Mesenchymal stem cell (in vitro differentiated cells and primary cell): Measurements from ENCODE around the gene OR52A1.

Experiments
- DNase-seq: peaks from one replicate; pipeline ENCODE4 v3.0.0-alpha.2; 2013
- H2AFZ ChIP-seq: one replicate; pipeline ENCODE4 v1.6.1; 2013; ENCODE audit warnings: low read depth, mild to moderate bottlenecking, control low read depth, inconsistent platforms, low read length, moderate library complexity
- H2AK5ac ChIP-seq: 2 replicates; pipeline ENCODE4 v1.6.1; 2013; ENCODE audit warnings: low read length, moderate library complexity, mild to moderate bottlenecking, inconsistent platforms; ENCODE audit not compliant: severe bottlenecking
- H2BK120ac ChIP-seq: one replicate; pipeline ENCODE4 v1.6.1; 2013; ENCODE audit warnings: low read depth, mild to moderate bottlenecking, inconsistent platforms, low read length, moderate library complexity
- H2BK12ac ChIP-seq, 2 experiments: one replicate each; pipeline ENCODE4 v1.6.1; 2013; ENCODE audit warnings: inconsistent platforms in 2 of 2, low read length in 2 of 2, mild to moderate bottlenecking in 2 of 2, moderate library complexity in 2 of 2, control low read depth in 1 of 2
- H2BK15ac ChIP-seq: one replicate; pipeline ENCODE4 v1.6.1; 2013; ENCODE audit warnings: mild to moderate bottlenecking, low read depth, inconsistent platforms; ENCODE audit not compliant: poor library complexity, severe bottlenecking
- H2BK5ac ChIP-seq: 2 replicates; pipeline ENCODE4 v1.6.1; 2013; ENCODE audit warnings: low read depth, mild to moderate bottlenecking, low read length, control low read depth, inconsistent platforms; ENCODE audit not compliant: poor library complexity, severe bottlenecking
- H3K14ac ChIP-seq, 2 experiments: one replicate each; pipeline ENCODE4 v1.6.1; 2013; ENCODE audit warnings: inconsistent platforms in 2 of 2, low read length in 2 of 2, control low read depth in 1 of 2, mild to moderate bottlenecking in 1 of 2, moderate library complexity in 1 of 2
- H3K18ac ChIP-seq, 2 experiments: one replicate each; pipeline ENCODE4 v1.6.1; 2013; ENCODE audit warnings: inconsistent platforms in 2 of 2, low read length in 2 of 2, control low read depth in 1 of 2, low read depth in 1 of 2, mild to moderate bottlenecking in 1 of 2
- H3K23ac ChIP-seq, 2 experiments: one replicate each; pipeline ENCODE4 v1.6.1; 2013; ENCODE audit warnings: inconsistent platforms in 2 of 2, low read length in 2 of 2, mild to moderate bottlenecking in 2 of 2, moderate library complexity in 2 of 2, control low read depth in 1 of 2
- H3K27ac ChIP-seq: 2 replicates; pipeline ENCODE4 v1.5.1; 2013; ENCODE audit warnings: mild to moderate bottlenecking, moderate library complexity, low read length, control low read depth, inconsistent platforms; ENCODE audit not compliant: poor library complexity, severe bottlenecking
- H3K27me3 ChIP-seq, 2 experiments: 2 replicates each; pipeline versions ENCODE4 v1.6.1 to v1.7.0; 2013; ENCODE audit warnings: low read length in 2 of 2, mild to moderate bottlenecking in 2 of 2, moderate library complexity in 2 of 2, control low read depth in 1 of 2, inconsistent platforms in 1 of 2; ENCODE audit not compliant: control insufficient read depth in 1 of 2, insufficient read depth in 1 of 2
- H3K36me3 ChIP-seq, 2 experiments: 2 replicates each; pipeline versions ENCODE4 v1.6.1 to v1.7.0; 2013; ENCODE audit warnings: low read length in 2 of 2, control low read depth in 1 of 2, inconsistent platforms in 1 of 2, low read depth in 1 of 2, mild to moderate bottlenecking in 1 of 2; ENCODE audit not compliant: insufficient read depth in 2 of 2, control insufficient read depth in 1 of 2
- H3K4ac ChIP-seq, 2 experiments: one replicate each; pipeline ENCODE4 v1.6.1; 2013; ENCODE audit warnings: inconsistent platforms in 2 of 2, low read length in 2 of 2, mild to moderate bottlenecking in 2 of 2, moderate library complexity in 2 of 2, control low read depth in 1 of 2, low read depth in 1 of 2
- H3K4me1 ChIP-seq: 2 replicates; pipeline ENCODE4 v1.6.1; 2013; ENCODE audit warnings: low read depth, low read length, control low read depth; ENCODE audit not compliant: control insufficient read depth, insufficient read depth
- H3K4me2 ChIP-seq: 2 replicates; pipeline ENCODE4 v1.6.1; 2013; ENCODE audit warnings: low read length, mild to moderate bottlenecking, inconsistent platforms; ENCODE audit not compliant: poor library complexity, severe bottlenecking
- H3K4me3 ChIP-seq, 2 experiments: 2 replicates each; pipeline versions ENCODE4 v1.5.1 to v1.7.0; 2013; ENCODE audit warnings: low read length in 2 of 2, mild to moderate bottlenecking in 2 of 2, control low read depth in 1 of 2, low read depth in 1 of 2; ENCODE audit not compliant: insufficient read depth in 1 of 2
- H3K79me1 ChIP-seq: replicated peaks from 2 replicates; pipeline ENCODE4 v1.6.1; 2013; ENCODE audit warnings: mild to moderate bottlenecking, control low read depth, low read length, inconsistent platforms; ENCODE audit not compliant: poor library complexity, severe bottlenecking
- H3K9ac ChIP-seq: 2 replicates; pipeline ENCODE4 v1.7.0; 2013; ENCODE audit warnings: mild to moderate bottlenecking, low read length, moderate library complexity
- H3K9me3 ChIP-seq: 2 replicates; pipeline ENCODE4 v1.7.0; 2013; ENCODE audit warnings: mild to moderate bottlenecking, low read length; ENCODE audit not compliant: control insufficient read depth
- H4K8ac ChIP-seq: one replicate; pipeline ENCODE4 v1.6.1; 2013; ENCODE audit warnings: inconsistent platforms, mild to moderate bottlenecking, low read length, moderate library complexity
- H4K91ac ChIP-seq: one replicate; pipeline ENCODE4 v1.6.1; 2013; ENCODE audit warnings: mild to moderate bottlenecking, low read length, inconsistent platforms
- WGBS: methylation state at CpG from one replicate; pipeline ENCODE4 v1.1.7; 2013; ENCODE audit warnings: mixed read lengths; 5-methylcytosine and 5-hydroxymethylcytosine counted together

The OR52A1 gene

DNA sequence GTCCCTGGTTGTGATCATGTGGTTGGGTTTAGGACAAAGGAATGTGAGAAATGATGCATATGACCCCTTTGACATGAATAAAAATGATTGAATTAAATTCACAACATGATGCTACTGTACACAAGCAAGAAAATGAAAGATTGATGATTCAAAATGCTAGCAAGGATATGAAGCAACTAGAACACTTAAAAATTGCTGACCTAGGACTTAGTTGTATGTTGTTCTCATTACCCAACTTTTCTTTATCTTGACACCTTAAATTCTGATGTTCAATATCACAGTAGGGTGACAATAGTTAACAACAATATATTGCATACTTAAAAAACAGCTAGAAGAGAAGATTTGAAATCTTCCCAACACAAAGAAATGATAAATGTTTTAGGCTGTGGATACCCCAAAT, 37.0 kb downstream of the OR52A1 start:
- no peak overlapping the region for H4K8ac ChIP-seq
- no peaks in the 10 kb centered on the region for H3K4me1 ChIP-seq
- H2BK5ac ChIP-seq = no peak overlapping the region
- DNase-seq = no peak
- no peak overlapping the region for H2AK5ac ChIP-seq
- H3K14ac ChIP-seq = no peak overlapping the region
- no peak overlapping the region for H4K91ac ChIP-seq
- H3K4me2 ChIP-seq = no peak overlapping the region
- H3K9ac ChIP-seq = no peak overlapping the region
- H2BK12ac ChIP-seq = no peak overlapping the region
- no peak overlapping the region for H3K4me3 ChIP-seq
- H3K18ac ChIP-seq = no peak overlapping the region
- no peaks in the 10 kb centered on the region for H3K9me3 ChIP-seq
- no peaks in the 10 kb centered on the region for H3K27me3 ChIP-seq
- no peak overlapping the region for H3K23ac ChIP-seq
- no peak overlapping the region for H3K4ac ChIP-seq
- H2BK120ac ChIP-seq = no peak overlapping the region
- H3K27ac ChIP-seq = no peak overlapping the region
- no peaks in the 10 kb centered on the region for H3K79me1 ChIP-seq
- H3K36me3 ChIP-seq = no peaks in the 10 kb centered on the region
- H2BK15ac ChIP-seq = no peak overlapping the region
- no peak overlapping the region for H2AFZ ChIP-seq

DNA sequence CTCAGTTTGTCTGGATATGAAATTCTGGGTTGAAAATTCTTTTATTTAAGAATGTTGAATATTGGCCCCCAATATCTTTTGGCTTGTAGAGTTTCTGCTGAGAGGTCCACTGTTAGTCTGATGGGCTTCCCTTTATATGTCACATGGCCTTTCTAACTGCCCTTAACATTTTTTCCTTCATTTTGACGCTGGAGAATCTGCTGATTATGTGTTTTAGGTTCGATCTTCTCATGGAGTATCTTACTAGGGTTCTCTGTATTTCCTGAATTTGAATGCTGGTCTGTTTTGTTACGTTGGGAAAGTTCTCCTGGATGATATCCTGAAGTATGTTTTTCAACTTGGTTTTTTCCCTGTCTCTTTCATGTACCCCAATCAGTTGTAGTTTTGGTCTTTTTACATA, 39.2 kb downstream of the OR52A1 start:
- H2BK15ac ChIP-seq = no peak overlapping the region
- WGBS = 78% methylated on average over 2 of the region's 3 CpGs
- H3K4me1 ChIP-seq = no peaks in the 10 kb centered on the region
- no peak overlapping the region for H4K8ac ChIP-seq
- no peak overlapping the region for H2BK12ac ChIP-seq
- no peak overlapping the region for H3K27ac ChIP-seq
- H3K18ac ChIP-seq = no peak overlapping the region
- no peak overlapping the region for H3K4me3 ChIP-seq
- H3K9ac ChIP-seq = no peak overlapping the region
- H2AFZ ChIP-seq = no peak overlapping the region
- no peak overlapping the region for H3K23ac ChIP-seq
- H2BK5ac ChIP-seq = no peak overlapping the region
- no peaks in the 10 kb centered on the region for H3K79me1 ChIP-seq
- H3K36me3 ChIP-seq = no peaks in the 10 kb centered on the region
- no peak overlapping the region for H3K4ac ChIP-seq
- no peaks in the 10 kb centered on the region for H3K9me3 ChIP-seq
- no peak overlapping the region for H3K4me2 ChIP-seq
- no peak overlapping the region for H2BK120ac ChIP-seq
- H3K27me3 ChIP-seq = no peaks in the 10 kb centered on the region
- H4K91ac ChIP-seq = no peak overlapping the region
- H2AK5ac ChIP-seq = no peak overlapping the region
- DNase-seq = no peak
- H3K14ac ChIP-seq = no peak overlapping the region

DNA sequence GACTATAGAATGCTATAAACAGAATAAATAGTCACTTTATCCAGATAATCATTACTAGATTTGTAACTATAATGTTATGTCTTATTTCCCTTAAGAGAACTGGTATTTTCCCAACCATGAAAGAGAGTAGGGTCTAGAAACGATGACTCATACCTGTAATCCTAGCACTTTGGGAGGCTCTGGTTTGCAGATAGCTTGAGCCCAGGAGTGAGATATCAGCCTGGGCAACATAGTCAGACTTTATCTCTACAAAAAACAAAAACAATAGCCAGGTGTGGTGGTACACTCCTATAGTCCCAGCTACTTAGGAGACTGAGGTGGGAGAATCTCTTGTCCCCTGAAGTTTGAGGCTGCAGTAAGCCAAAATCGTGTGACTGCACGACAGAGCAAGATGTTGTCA, 47.3 kb downstream of the OR52A1 start:
- Histone ChIP-seq H2BK12ac (no peak overlapping the region), H2BK120ac (no peak overlapping the region), H3K27ac (no peak overlapping the region), H3K23ac (no peak overlapping the region), H2AK5ac (no peak overlapping the region), H3K4me2 (no peak overlapping the region), H4K91ac (no peak overlapping the region), H3K79me1 (no peaks in the 10 kb centered on the region), H3K18ac (no peak overlapping the region), H3K9ac (no peak overlapping the region), H3K14ac (no peak overlapping the region), H2BK5ac (no peak overlapping the region), H3K9me3 (no peaks in the 10 kb centered on the region), H3K4me3 (no peak overlapping the region), H2BK15ac (no peak overlapping the region), H3K4me1 (no peaks in the 10 kb centered on the region), H2AFZ (no peak overlapping the region), H3K27me3 (no peaks in the 10 kb centered on the region), H3K36me3 (no peaks in the 10 kb centered on the region), H3K4ac (no peak overlapping the region), H4K8ac (no peak overlapping the region)
- no peak for DNase-seq
- WGBS = 71% methylated on average over 3 of the region's 3 CpGs

DNA sequence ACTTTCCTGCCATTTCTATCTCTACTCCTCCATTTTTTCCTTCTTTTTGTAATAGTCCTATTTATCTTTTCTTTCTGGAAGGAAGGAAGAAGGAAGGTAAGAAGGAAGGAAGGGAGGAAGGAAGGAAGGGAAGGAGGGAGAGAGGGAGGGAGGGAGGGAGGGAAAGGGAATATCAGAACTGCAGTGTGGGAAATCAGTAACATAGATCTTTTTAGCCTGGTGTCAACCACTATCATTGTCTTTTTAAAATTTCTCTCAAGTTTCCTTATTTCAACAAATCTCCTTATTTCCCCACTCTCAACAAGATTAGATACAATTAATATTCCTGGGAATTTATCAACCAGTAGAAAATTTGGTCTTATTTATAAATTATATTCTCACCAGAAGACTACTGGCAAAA, 51.5 kb downstream of the OR52A1 start:
- Histone ChIP-seq H2BK5ac (no peak overlapping the region), H4K91ac (no peak overlapping the region), H3K18ac (no peak overlapping the region), H3K4me2 (no peak overlapping the region), H3K23ac (no peak overlapping the region), H3K9ac (no peak overlapping the region), H3K9me3 (no peaks in the 10 kb centered on the region), H4K8ac (no peak overlapping the region), H3K14ac (no peak overlapping the region), H2BK12ac (no peak overlapping the region), H3K4me3 (no peak overlapping the region), H2BK15ac (no peak overlapping the region), H3K36me3 (no peaks in the 10 kb centered on the region), H3K27ac (no peak overlapping the region), H2BK120ac (no peak overlapping the region), H3K4me1 (no peaks in the 10 kb centered on the region), H3K4ac (no peak overlapping the region), H3K79me1 (no peaks in the 10 kb centered on the region), H2AFZ (no peak overlapping the region), H2AK5ac (no peak overlapping the region), H3K27me3 (no peaks in the 10 kb centered on the region)
- DNase-seq = no peak
